LNCaP clone FGC (cell line): Measurements from ENCODE around the gene SLC10A2.
"Not testable (repeated sequence)": the region's sequence is repeated elsewhere in the genome, so short reads cannot be mapped to it uniquely, and the experiment has no call there.

Source experiments
- DNase-seq: peaks from one replicate; pipeline ENCODE4 v3.0.0-alpha.2; 2011; ENCODE audit warnings: low read depth
- H3K4me3 ChIP-seq: 2 replicates; pipeline ENCODE4 v1.5.1; 2011; ENCODE audit warnings: mild to moderate bottlenecking, low read depth, low read length, control low read depth
- CTCF ChIP-seq: IDR thresholded peaks from 2 replicates; pipeline ENCODE4 v1.5.1; 2012; ENCODE audit warnings: mild to moderate bottlenecking; ENCODE audit not compliant: control insufficient read depth, insufficient read depth; ENCODE audit errors: extremely low read depth

Gene SLC10A2

DNA sequence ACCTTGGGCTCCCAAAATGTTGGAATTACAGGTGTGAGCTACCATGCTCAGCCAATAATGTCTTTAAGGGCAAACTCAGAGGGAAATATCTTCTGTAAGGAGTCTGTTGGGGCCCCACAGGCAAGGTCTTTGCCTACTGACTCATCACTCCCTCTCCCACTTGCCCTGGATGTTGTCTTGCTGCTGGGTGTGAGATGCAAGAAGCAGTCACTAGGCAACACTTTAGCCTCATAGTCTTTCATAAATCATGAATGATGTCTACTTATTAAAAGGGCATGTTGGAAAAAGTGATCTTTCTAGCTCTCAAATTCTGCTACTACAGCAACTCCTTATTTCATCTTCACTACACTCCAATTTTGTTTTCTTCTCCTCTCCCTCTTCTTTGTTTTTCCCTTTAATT is 34.6 kb upstream of the SLC10A2 start:
- TF ChIP-seq CTCF: no peak
- H3K4me3 ChIP-seq: no peak overlapping the region
- DNase-seq: no peak

- TF ChIP-seq CTCF: no peak
- no peak overlapping the region for H3K4me3 ChIP-seq
- no peak for DNase-seq
Measured at GRCh38 chr13:103099722-103100293, 33.6 kb upstream of the SLC10A2 start.

DNA sequence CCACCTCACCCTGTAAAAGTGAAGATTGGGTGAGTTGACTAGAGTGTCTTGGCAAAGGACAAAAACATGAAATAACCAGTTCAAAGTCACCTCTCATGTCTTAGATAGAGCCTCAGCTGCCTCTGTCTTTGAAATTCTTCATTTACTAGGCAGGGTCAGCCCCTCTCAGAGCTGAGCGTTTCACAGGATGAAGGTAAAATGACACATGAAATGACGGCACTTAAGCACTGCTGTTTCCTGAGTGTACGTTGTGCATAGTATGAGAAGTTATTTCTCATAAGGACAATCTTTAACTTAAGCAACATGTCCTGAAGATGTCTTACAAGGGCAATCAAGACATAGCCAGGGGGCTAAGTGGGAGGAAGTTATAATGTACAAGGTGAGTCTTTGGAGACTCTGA is 32.3 kb upstream of the SLC10A2 start:
- H3K4me3 ChIP-seq: no peak overlapping the region
- DNase-seq: no peak
- TF ChIP-seq CTCF: no peak

DNA sequence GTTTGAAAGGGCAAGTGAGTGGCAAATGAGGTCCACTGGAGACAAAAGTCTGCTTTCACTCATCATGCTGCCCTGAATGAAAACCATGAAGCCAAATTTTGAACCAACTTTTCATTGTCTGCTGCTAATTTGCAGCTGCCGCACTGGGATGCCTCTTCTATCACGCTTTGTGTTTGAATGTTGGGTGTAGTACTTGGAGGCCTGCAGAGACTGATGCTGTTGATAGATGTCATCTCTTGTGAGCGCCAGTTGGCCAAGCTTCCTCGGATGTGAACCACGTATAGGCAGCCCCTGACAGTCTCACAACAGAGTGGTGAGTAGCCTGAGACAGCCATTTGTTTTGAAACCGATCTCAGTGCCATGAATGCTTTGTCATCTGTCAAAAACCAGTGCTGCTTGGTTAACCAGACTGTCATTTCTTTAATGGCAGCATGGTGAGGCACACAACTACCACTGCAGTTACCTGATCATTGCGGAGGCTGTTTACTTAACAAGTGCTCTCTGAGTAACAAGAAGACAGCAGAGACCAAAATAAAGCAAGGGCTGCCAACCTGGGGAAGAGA is 31.2 kb upstream of the SLC10A2 start:
- no peak for TF ChIP-seq CTCF
- DNase-seq: no peak

DNA sequence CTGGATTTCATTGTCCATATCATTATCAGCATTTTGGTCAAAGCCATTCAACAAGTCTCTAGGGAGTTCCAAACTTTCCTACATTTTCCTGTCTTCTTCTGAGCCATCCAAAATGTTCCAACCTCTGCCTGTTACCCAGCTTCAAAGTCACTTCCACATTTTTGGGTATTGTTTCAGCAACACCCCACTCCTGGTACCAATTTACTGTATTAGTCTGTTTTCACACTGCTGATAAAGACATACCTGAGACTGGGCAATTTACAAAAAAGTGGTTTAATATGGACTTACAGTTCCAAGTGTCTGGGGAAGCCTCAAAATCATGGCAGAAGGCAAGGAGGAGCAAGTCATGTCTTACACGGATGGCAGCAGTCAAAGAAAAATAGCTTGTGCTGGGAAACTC is 27.4 kb upstream of the SLC10A2 start:
- H3K4me3 ChIP-seq, DNase-seq: not testable (repeated sequence)

More for the DNA sequence above, 31.2 kb upstream of the SLC10A2 start:
- H3K4me3 ChIP-seq: no peak overlapping the region

DNA sequence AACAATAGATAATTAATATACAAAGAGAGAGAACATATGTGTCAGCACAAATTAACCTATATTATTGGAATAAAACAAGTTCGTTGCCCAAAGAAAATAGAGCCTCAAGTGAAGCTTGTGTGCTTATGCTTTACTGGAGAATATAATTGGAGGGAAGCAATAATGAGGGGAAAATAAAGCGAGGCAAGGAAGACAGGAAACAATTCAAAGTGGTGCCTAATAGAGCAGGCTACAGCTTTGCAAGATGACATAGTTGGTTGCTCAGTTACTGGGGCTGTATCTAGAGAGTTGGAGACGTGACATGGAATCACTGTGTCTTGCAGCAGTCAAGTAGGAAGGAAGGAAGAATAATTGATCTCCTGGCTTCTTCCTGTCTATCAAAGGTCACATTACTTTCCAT is 21.1 kb upstream of the SLC10A2 start:
- no peak overlapping the region for H3K4me3 ChIP-seq
- TF ChIP-seq CTCF: no peak
- DNase-seq: no peak

- DNase-seq: no peak
- no peak overlapping the region for H3K4me3 ChIP-seq
- TF ChIP-seq CTCF: no peak
Measured at GRCh38 chr13:103081435-103081834, 15.2 kb upstream of the SLC10A2 start.

GRCh38 chr13:103078158-103078557 is 11.9 kb upstream of the SLC10A2 start:
- no peak for DNase-seq
- TF ChIP-seq CTCF: no peak
- H3K4me3 ChIP-seq: no peak overlapping the region
